HepG2 (cell line): Measurements from ENCODE around the gene TNP2. TPM values are rescaled to one million over a fixed set of nuclear protein-coding genes. Genes with fewer than 3 reads are reported as not detected.

Experiments used
- ATF3 ChIP-seq: sonication (generic); formaldehyde crosslinking; IDR thresholded peaks from 2 replicates; pipeline ENCODE4 v1.4.0; 2020; ENCODE audit warnings: missing genetic modification reagents
- DNMT1 ChIP-seq: sonication (generic); formaldehyde crosslinking; IDR thresholded peaks from 2 replicates; pipeline ENCODE4 v1.5.1; 2020; ENCODE audit warnings: mild to moderate bottlenecking, missing genetic modification reagents
- MED13 ChIP-seq: sonication (generic); formaldehyde crosslinking; IDR thresholded peaks from 2 replicates; pipeline ENCODE4 v1.5.0; 2020; ENCODE audit warnings: missing genetic modification reagents
- NFE2L1 ChIP-seq: sonication (generic); formaldehyde crosslinking; IDR thresholded peaks from 2 replicates; pipeline ENCODE4 v1.4.0; 2020; ENCODE audit warnings: missing genetic modification reagents, mild to moderate bottlenecking, borderline replicate concordance
- PATZ1 ChIP-seq: sonication (generic); formaldehyde crosslinking; IDR thresholded peaks from 2 replicates; pipeline ENCODE4 v1.4.0; 2020; ENCODE audit warnings: missing genetic modification reagents
- RAD21 ChIP-seq: fragments of 450-650 bp; formaldehyde crosslinking; IDR thresholded peaks from 2 replicates; pipeline ENCODE4 v1.5.0; 2020; ENCODE audit warnings: mild to moderate bottlenecking
- RFXANK ChIP-seq: IDR thresholded peaks from 2 replicates; pipeline ENCODE4 v1.6.1; 2016
- SMAD9 ChIP-seq: sonication (generic); formaldehyde crosslinking; IDR thresholded peaks from 2 replicates; pipeline ENCODE4 v1.5.1; 2020; ENCODE audit warnings: mild to moderate bottlenecking, missing genetic modification reagents
- YEATS4 ChIP-seq: sonication (generic); formaldehyde crosslinking; IDR thresholded peaks from 2 replicates; pipeline ENCODE4 v1.4.0; 2020; ENCODE audit warnings: missing genetic modification reagents, borderline replicate concordance
- ZBTB26 ChIP-seq: IDR thresholded peaks from 2 replicates; pipeline ENCODE4 v1.6.1; 2016; ENCODE audit warnings: missing compliant biosample characterization, missing genetic modification reagents, borderline replicate concordance
- ZBTB42 ChIP-seq: sonication (generic); formaldehyde crosslinking; IDR thresholded peaks from 2 replicates; pipeline ENCODE4 v1.5.0; 2020; ENCODE audit warnings: mild to moderate bottlenecking, missing genetic modification reagents
- ZFP36 ChIP-seq: fragments of 150-350 bp; IDR thresholded peaks from 2 replicates; pipeline ENCODE4 v1.6.1; 2018; ENCODE audit warnings: borderline replicate concordance, low read length, low read depth; ENCODE audit not compliant: partially characterized antibody
- ZFP36L2 ChIP-seq: sonication (generic); formaldehyde crosslinking; IDR thresholded peaks from 2 replicates; pipeline ENCODE4 v1.4.0; 2020; ENCODE audit warnings: missing genetic modification reagents
- ZNF101 ChIP-seq: sonication (generic); formaldehyde crosslinking; IDR thresholded peaks from 2 replicates; pipeline ENCODE4 v1.4.0; 2020; ENCODE audit warnings: mild to moderate bottlenecking, low read depth, missing genetic modification reagents, borderline replicate concordance
- ZNF275 ChIP-seq: sonication (generic); formaldehyde crosslinking; IDR thresholded peaks from 2 replicates; pipeline ENCODE4 v1.8.0; 2022; ENCODE audit warnings: missing genetic modification reagents, mild to moderate bottlenecking, inconsistent platforms, borderline replicate concordance
- ZNF512B ChIP-seq: sonication (generic); formaldehyde crosslinking; IDR thresholded peaks from 2 replicates; pipeline ENCODE4 v1.5.1; 2020; ENCODE audit warnings: missing genetic modification reagents, mild to moderate bottlenecking, borderline replicate concordance
- ZNF616 ChIP-seq: sonication (generic); formaldehyde crosslinking; IDR thresholded peaks from 2 replicates; pipeline ENCODE4 v1.5.0; 2020; ENCODE audit warnings: low read depth, mild to moderate bottlenecking, missing genetic modification reagents
- ZNF737 ChIP-seq: sonication (generic); formaldehyde crosslinking; IDR thresholded peaks from 2 replicates; pipeline ENCODE4 v1.5.0; 2020; ENCODE audit warnings: missing genetic modification reagents, mild to moderate bottlenecking, borderline replicate concordance
- ZNF777 ChIP-seq: sonication (generic); formaldehyde crosslinking; IDR thresholded peaks from 2 replicates; pipeline ENCODE4 v1.4.0; 2020; ENCODE audit warnings: missing genetic modification reagents
- ZNF878 ChIP-seq: sonication (generic); formaldehyde crosslinking; IDR thresholded peaks from 2 replicates; pipeline ENCODE4 v1.8.1; 2023; ENCODE audit warnings: mild to moderate bottlenecking, missing genetic modification reagents, moderate library complexity
- ZSCAN20 ChIP-seq: sonication (generic); formaldehyde crosslinking; IDR thresholded peaks from 2 replicates; pipeline ENCODE4 v1.4.0; 2020; ENCODE audit warnings: missing genetic modification reagents, mild to moderate bottlenecking, borderline replicate concordance
- polyA plus RNA-seq, 8 experiments: library from polyadenylated mRNA; depleted of rRNA in 3 of 8; stranded (reverse) in 7 of 8; unstranded in 1 of 8; fragments of >200 nt; fragmentation: Illumina TruSeq in 4 of 8; extraction: Trizol in 4 of 8; gene quantifications; 2 replicates each; pipeline versions ENCODE4 v1.2.1 to v1.2.3, GENCODE V29; 2011 to 2016; ENCODE audit warnings: low read depth in 4 of 8, missing spikeins in 1 of 8, mixed read lengths in 1 of 8; ENCODE audit not compliant: insufficient read depth in 1 of 8
- total RNA-seq, 5 experiments: library from RNA; depleted of rRNA; stranded (reverse); fragments of >200 nt; fragmentation: Illumina TruSeq; extraction: Trizol; gene quantifications; 2 replicates each; pipeline ENCODE4 v1.2.3, GENCODE V29; 2016; ENCODE audit warnings: low read depth in 1 of 5

TNP2 gene
- total and polyA plus RNA-seq, 2 of the 13 experiments (the other 11 are each of a cell fraction or from before 2014, with no cell fraction given): not detected

GRCh38 chr16:11297492-11298142 is 28.5 kb upstream of the TNP2 start (continued):
- TF ChIP-seq DNMT1 (CRISPR knock-in tag) (peak; percentile 69; the same call in 1 of the 2 replicates), ZSCAN20 (CRISPR knock-in tag) (0 out of 2 replicates have a peak, but pooled peaks have one; percentile 23), ZFP36L2 (CRISPR knock-in tag) (no peak), ZNF101 (CRISPR knock-in tag) (peak; percentile 5; the same call in 1 of the 2 replicates), ZNF616 (CRISPR knock-in tag) (peak; percentile 95; the same call in 1 of the 2 replicates), SMAD9 (CRISPR knock-in tag) (peak; percentile 77; the same call in 1 of the 2 replicates), ZBTB42 (CRISPR knock-in tag) (peak; percentile 10; the same call in 1 of the 2 replicates), ZNF737 (CRISPR knock-in tag) (no peak), MED13 (CRISPR knock-in tag) (peak; percentile 81; the same call in 1 of the 2 replicates), ZNF878 (CRISPR knock-in tag) (peak; percentile 64; the same call in 1 of the 2 replicates), ZNF777 (0 out of 2 replicates have a peak, but pooled peaks have one; percentile 66), RAD21 (peak; percentile 39; the same call in 1 of the 2 replicates), YEATS4 (peak; percentile 58; the same call in 1 of the 2 replicates), ZBTB26 (peak; percentile 78), NFE2L1 (CRISPR knock-in tag) (no peak), ZFP36 (no peak), ZNF512B (peak; percentile 68), ATF3 (CRISPR knock-in tag) (peak; percentile 53), PATZ1 (peak; percentile 90), RFXANK (CRISPR knock-in tag) (peak; percentile 21; the same call in 1 of the 2 replicates), ZNF275 (CRISPR knock-in tag) (peak; percentile 61; the same call in 1 of the 2 replicates)
